ENCODE data around the gene CHRNB2.

CHRNB2 gene

GRCh38 chr1:154611150-154611862 lies 43.7 kb downstream of the CHRNB2 start:
- DNase-seq (ENCODE audit: low read depth, low spot score), result no peak

GRCh38 chr1:154614247-154614646 lies 46.7 kb downstream of the CHRNB2 start:
- no peak for DNase-seq (ENCODE audit: low read depth, low spot score)

GRCh38 chr1:154614901-154615300 lies 47.3 kb downstream of the CHRNB2 start:
- DNase-seq (ENCODE audit: low read depth, low spot score), result no peak

- no peak for DNase-seq (ENCODE audit: low read depth, low spot score)
Observed at GRCh38 chr1:154615411-154615810, 47.8 kb downstream of the CHRNB2 start.

GRCh38 chr1:154616659-154617345 lies 49.2 kb downstream of the CHRNB2 start:
- DNase-seq (ENCODE audit: low read depth, low spot score), result no peak

- DNase-seq (ENCODE audit: low read depth, low spot score), result no peak
Observed at GRCh38 chr1:154619181-154619948, 51.8 kb downstream of the CHRNB2 start.

- DNase-seq (ENCODE audit: low read depth, low spot score), result no peak
Observed at GRCh38 chr1:154620751-154621150, 53.2 kb downstream of the CHRNB2 start.

GRCh38 chr1:154621875-154622274 lies 54.3 kb downstream of the CHRNB2 start:
- DNase-seq (ENCODE audit: low read depth, low spot score), result no peak

- no peak for DNase-seq (ENCODE audit: low read depth, low spot score)
Observed at GRCh38 chr1:154622503-154623039, 55.0 kb downstream of the CHRNB2 start.

- no peak for DNase-seq (ENCODE audit: low read depth, low spot score)
Observed at GRCh38 chr1:154623358-154623757, 55.8 kb downstream of the CHRNB2 start.

- DNase-seq (ENCODE audit: low read depth, low spot score), result no peak
Observed at GRCh38 chr1:154624746-154625643, 57.4 kb downstream of the CHRNB2 start.

GRCh38 chr1:154626456-154627256 lies 59.1 kb downstream of the CHRNB2 start:
- no peak for DNase-seq (ENCODE audit: low read depth, low spot score)

- peak; percentile 89 for DNase-seq (ENCODE audit: low read depth, low spot score)
Observed at GRCh38 chr1:154627257-154628120, 59.9 kb downstream of the CHRNB2 start.

- DNase-seq (ENCODE audit: low read depth, low spot score), result no peak
Observed at GRCh38 chr1:154628121-154628405, 60.5 kb downstream of the CHRNB2 start.

- no peak for DNase-seq (ENCODE audit: low read depth, low spot score)
Observed at GRCh38 chr1:154629061-154629674, 61.6 kb downstream of the CHRNB2 start.

Measured in activated naive CD8-positive, alpha-beta T cell treated with anti-CD3 and anti-CD28 coated beads, Interleukin-2, amount 50 U/mL, for 16 hours (primary cell).